IPS-NIHi7 (cell line): ENCODE data around the gene CAMK1G.

ENCODE experiments used
- DNase-seq: peaks from one replicate; pipeline ENCODE4 v3.0.0; 2012; ENCODE audit warnings: mixed read lengths; ENCODE audit errors: extremely low spot score

The CAMK1G gene

DNA sequence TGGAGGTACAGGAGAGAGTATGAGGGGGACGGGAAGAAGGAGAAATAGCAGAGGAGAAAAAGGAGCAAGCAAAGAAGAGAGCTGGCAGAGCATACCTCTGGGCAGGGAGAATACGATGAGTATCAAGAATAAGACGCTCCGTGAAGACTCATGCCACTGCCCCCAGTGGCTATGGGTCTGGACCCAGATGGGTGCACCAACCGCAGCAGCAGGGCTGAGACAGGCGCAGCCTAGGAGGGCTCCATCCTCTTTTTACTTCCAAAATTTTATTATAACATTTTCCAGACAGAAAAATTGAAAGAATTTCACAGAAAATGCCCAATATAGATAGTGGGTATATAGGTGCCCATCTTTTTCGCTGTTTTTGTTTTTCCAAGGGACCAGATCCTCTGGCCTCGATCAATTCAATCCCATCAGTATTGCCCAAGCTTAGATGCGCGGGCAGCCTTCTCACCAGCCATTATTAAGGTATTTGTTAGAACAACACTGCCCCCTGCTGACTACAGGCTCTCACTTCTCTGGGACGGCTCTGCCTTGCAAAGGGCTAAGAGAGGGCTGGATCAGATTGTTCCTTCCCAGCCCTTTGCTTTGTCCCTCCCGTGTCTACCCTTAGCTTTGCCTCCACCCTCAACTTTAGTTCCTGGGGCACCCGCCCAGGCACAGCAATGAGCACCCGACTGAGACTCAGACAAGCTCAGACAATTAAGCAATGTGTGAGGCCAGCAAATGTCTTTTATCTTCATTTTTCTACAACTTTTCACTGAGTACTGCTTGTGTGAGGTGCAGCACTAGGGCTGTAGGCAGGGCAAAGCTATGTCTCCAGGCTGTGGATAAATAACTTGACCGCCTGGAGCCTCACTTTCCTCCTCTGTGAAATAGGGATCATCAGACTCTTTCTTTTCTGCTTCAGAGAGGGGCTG is 17.5 kb upstream of the CAMK1G start:
- DNase-seq, result peak; percentile 86

DNA sequence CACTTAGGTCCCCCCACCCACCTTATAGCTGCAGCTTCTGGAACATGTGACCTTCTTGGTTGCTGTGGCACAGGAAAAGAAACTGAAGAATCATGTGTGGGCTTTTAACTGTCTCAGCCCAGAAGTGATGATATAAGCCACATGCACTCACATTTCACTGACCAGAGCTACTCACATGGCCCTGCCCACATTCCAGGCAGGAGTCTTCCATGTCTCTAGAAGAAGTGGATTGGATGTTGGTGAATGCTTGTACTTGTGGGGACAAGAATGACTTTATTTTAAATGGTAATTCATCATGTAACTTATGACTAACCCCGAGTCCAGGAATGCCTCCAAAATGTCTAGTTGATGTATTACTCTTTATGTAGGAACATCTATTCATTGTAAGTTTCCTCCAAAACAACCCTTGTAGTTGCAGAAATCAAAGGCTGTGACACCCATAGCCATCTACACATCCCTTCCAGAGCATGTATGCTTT is 15.8 kb upstream of the CAMK1G start:
- no peak for DNase-seq

DNA sequence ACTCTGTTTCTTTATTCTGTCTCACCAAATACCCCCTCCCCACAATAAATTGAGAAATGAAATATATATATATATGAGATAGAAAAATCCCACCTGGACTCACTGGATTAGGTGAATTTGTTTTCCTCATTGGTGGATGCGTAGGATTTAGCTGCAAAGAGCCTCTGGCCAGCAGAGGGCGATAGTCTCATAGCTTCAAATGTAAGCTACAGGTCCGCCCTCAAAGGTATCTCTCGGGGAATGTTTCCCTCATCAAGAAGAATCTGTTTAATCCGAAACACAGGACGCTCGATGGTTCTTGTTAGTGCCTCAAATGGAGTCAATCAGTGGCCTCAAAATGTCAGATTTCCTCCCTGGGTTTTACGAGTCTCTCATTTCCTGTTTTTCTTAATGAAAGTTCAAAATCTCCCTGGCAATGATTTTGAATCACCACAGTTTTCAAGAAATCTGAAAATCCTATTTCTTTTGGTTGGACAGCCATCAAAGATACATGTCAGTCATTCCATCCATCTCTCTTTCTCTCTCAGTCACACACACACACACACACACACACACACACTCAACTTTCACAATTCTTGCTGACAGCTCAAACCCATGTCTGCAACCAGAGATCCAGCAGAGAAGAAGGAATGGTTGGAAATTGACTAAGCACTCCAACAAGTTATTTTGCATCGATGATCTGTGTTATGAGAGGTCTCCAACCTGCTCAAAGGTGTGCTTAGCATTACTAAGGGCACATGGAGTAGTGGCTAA is 13.9 kb upstream of the CAMK1G start:
- peak; percentile 77 for DNase-seq

DNA sequence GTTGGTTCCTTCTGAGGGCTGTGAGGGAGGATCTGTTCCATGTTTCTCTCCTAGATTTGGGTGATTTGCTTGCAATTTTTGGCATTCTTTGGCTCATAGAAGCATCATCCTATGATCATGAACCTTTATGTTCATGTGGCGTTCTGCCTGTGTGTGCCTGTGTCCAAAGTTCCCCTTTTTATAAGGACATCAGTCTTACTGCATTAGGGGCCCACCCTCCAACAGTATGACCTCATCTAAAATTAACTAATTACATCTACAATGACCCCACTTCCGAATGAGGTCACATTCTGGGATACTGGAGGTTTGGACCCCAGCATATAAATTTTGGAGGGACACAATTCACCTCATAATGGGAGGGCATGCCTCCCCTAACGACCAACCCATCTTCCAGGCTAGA is 12.8 kb upstream of the CAMK1G start:
- DNase-seq, result no peak

DNA sequence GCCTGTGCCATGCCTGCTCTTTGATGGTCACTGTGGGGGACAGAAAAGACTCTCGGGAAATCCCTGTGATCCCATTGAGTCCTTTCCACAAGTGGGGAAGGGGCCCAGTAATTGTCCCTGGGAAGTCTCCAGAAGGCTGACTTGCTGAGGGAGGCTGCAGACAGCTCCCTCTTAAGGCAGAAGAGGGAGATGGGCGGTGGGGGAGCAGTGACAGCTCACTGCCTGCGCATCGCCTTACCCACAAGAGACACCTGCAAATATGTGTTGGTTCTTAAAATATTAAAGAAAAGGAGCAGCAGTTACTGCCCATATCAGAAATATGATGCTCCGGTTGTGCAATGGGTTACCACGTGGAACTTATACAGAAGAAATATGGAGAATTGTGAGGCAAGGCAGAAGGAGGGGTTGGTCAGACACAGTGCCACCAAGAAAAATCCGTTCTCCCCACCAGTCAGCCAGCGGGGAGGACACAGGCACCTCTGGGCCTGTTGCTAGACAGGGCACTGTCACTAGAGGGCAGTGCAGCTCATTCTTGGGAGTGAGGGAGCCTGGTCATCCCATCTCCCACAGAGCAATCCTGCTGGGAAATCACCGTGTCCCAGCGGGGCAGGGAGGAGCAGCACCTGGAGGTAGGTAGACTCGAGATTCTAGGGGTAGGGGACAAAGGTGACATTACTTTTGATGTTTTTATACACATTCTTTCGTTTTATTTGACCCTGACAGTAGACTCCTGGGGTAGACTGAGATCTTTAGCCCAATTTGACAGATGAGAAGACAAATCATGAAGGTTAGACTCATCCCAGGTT is 6.9 kb upstream of the CAMK1G start:
- DNase-seq, result peak; percentile 88

DNA sequence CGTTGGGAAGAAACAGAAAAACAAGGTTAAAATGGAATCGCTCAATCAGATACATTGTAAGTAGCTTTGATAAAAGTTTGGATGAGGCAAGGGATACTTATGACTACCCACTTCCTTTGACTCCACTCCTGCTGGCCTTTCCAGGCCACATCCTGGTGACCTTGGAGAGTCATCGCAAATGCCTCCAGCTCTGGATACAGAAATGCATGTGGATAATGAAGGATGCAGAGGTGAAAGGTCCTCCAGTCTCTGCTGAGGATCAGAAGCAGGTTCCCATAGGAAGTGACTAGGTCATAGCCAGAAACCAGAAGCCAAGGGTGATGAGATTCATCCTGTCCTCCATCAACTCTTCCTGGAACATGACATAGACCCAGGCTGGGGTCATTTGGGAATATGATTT is 6.2 kb upstream of the CAMK1G start:
- no peak for DNase-seq

GRCh38 chr1:209580577-209580976 is 2.9 kb upstream of the CAMK1G start:
- no peak for DNase-seq

DNA sequence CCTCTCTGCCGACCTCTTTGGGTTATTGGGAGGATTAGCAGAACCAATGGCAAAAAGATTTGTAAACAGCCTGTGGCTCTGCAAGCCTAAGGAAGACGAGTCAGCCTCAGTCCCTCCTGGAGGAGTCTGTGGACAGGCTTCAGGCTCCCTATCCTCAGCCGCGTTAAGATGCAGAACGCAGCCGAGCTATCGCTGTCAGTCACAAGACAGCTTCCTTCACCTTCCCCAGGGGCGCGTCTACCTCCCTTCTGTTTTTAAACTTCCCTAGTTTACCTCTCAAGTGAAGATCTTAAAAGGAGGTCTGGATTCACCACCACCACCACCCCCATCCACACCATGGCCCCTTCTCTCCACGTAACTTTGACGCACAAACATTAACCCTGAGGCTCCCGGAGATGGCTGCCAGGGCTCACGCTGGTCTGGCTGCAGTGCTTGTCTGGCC is 738 bp downstream of the CAMK1G start:
- DNase-seq, result no peak

DNA sequence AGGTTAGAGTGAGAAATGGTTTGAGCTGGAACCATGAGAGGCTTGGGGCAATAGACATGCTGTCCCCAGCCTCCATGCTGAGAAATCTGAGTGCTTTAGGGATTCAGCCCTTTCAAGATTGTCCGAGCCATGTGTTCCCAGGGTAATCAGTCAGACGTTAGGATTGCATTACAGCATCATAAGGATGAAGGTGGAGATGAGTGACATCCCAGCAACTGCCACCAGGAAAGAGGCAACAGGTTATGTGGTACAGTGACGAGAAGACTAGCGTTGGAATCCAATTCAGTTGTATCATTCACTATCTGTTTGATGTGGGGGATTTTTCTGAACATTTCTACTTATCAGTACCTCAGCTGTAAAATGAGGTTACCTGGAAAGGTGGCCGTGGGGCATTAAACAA is 1.7 kb downstream of the CAMK1G start:
- DNase-seq, result no peak

- DNase-seq, result peak; percentile 66
These were observed 2.2 kb downstream of the CAMK1G start for GRCh38 chr1:209585672-209586071.

DNA sequence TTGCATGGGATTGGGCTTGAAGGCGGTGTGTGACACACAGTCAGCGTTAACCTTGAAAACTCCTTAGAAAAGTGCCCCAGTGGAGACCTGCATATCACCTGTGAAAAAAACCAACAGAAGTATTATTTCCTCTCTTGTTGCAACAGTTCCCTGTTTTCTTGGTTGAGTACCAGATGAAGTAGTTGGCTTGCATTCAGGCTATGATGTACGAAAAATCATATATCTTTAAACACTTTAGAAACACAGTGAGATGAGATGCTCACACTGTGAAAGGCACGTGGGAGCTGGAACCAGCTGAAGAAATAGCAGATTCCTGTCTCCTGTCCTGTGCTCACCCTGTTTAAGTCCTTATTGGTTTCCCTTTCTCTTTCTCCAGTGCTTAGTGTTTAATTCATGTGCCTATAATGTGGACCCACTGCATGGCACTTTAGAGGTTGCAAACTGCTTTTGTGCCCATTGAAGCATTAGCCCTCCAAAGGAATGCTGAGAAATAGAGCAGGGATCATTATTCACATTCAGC is 2.8 kb downstream of the CAMK1G start:
- no peak for DNase-seq

DNA sequence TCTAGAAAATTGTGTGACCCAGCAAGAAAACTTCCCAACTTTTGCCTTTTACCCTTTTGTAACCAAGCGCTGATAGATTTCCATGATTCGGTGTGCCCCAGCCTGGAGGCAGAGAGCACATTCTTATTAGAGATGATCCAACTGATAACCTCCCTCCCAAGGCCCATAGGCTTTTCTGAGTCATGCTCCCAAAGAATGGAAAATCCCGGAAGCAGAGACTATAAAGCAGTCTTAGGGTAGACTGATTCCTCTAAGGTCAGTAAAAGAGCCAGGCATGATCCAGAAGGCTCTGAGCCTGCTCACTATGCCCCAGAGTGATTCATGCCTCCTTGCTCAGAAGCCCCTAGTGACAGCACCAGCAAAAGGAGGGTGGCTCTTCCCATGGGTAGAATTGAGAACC is 4.3 kb downstream of the CAMK1G start:
- no peak for DNase-seq

DNA sequence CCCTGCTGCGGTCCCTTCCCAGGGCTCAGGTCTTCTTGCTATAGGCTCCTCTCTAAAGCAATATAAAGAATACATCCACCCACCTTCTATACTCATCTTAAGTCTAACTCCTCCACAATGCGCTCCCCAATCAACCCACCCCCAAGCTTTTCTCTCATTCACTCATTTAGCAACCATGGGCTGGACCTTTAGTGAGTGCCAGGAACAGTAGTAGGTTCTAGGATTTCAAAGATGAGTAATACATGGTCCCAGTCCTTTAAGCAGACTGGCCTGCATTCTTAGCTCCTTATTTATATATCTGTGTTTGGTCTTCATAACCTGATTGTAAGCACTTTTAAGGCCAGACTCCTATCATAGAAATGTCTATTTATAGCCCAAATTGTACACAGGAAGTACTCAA is 5.9 kb downstream of the CAMK1G start:
- DNase-seq, result no peak

GRCh38 chr1:209589863-209590262 is 6.3 kb downstream of the CAMK1G start:
- DNase-seq, result no peak

DNA sequence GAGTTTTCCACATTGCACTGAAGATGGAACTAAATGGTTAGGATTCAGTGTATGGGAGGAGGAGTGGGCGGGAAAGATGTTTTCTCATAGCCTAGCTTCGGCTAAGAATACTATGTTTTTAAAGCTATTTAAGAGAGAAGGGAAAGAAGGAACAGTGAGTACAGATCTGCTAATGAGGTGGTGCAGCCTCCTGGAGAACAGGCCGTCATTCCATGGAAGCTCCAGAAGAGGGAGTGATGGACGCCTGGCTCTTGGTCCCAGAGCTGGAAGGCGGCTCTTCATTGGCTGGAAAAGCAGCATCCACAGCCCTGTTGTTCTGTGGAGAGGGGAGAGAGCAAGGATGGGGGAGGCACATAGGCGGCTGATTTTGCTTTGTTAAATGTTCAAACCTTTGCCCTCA is 6.9 kb downstream of the CAMK1G start:
- peak; percentile 63 for DNase-seq

DNA sequence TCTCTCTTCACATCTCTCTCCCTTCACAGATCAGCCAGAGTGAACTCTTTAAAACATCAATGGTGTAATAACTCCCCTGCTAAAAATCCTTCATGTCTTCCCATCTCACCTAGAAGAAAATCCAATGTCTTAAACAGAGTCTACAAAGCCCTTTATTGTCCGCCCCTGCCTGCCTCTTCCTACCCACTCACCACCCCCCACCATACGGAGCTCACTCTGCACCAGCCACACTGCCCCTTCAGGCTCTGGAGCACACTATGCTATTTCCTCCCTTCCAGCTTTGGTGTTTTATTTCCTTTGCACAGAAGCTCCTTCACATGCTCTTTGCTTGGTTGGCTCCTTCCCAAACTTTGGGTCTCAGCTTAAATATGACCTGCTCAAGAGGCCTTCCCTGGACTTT is 10.2 kb downstream of the CAMK1G start:
- no peak for DNase-seq

GRCh38 chr1:209594440-209594839 is 10.9 kb downstream of the CAMK1G start:
- no peak for DNase-seq

GRCh38 chr1:209595028-209595427 is 11.5 kb downstream of the CAMK1G start:
- DNase-seq, result no peak

- DNase-seq, result no peak
These were observed 12.2 kb downstream of the CAMK1G start for GRCh38 chr1:209595599-209596285.

DNA sequence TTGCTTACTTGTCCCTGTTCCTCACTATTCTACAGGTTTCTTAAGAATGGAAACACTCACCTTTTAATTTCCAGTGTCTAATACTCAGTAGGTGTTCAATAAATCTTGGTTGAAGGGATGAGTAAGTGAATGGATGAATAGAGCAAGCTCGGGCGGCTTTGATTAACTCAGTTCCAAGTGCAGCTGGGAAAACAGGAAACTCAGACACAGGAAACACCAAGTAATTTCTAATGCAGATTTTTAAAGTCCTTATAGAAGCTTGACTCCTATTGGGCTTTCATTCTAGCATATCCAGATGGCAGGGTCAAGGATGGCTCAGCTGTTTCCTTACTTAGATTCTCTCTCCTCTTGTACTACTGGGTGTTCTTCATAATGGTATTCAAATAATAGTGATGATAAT is 14.0 kb downstream of the CAMK1G start:
- no peak for DNase-seq

DNA sequence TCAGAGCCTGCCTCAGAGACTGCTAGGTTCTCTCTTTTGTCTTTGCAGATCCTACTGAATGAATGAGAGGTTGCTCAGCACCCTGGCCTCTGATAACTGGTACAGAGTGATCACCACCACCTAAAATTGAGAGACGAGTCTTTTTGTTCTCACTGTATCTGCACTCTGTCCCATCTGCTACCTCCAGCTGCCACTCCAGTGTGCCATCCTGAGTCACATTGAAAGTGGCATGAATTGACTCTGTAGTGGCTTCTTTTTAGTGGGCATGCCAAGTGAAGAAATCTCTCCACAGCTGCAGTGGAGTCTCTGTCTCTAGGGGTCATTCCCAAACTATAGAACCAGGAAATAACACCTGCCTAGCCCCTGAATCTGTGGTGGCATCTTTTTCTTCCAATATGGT is 14.7 kb downstream of the CAMK1G start:
- DNase-seq, result no peak
